Central memory CD8-positive, alpha-beta T cell (primary cell): ENCODE results near the gene RFT1.

Source experiments
- ATAC-seq: fragments of 150-1000 bp; cut with Tn5 transposase; replicated peaks from 2 replicates; pipeline ENCODE4 v1.10.0; 2022; ENCODE audit warnings: mild to moderate bottlenecking, moderate FRiP score, moderate number of reproducible peaks; ENCODE audit not compliant: poor library complexity, severe bottlenecking; ENCODE audit errors: extremely low read depth
- DNase-seq, 2 donors: peaks; one replicate each; pipeline ENCODE4 v3.0.0; 2021; ENCODE audit warnings: low spot score in 2 of 2
- H3K27ac Mint-ChIP-seq: one replicate; pipeline ENCODE4 v1.8.0; 2022; ENCODE audit warnings: low read depth, mild to moderate bottlenecking, moderate library complexity, mixed read lengths
- H3K27me3 Mint-ChIP-seq: one replicate; pipeline ENCODE4 v1.8.0; 2022; ENCODE audit warnings: mixed read lengths
- H3K36me3 Mint-ChIP-seq: one replicate; pipeline ENCODE4 v1.8.0; 2022; ENCODE audit warnings: mild to moderate bottlenecking, moderate library complexity, mixed read lengths; ENCODE audit not compliant: insufficient read depth
- H3K4me1 Mint-ChIP-seq: one replicate; pipeline ENCODE4 v1.8.0; 2022; ENCODE audit warnings: mixed read lengths
- H3K4me3 Mint-ChIP-seq: one replicate; pipeline ENCODE4 v1.8.0; 2022; ENCODE audit warnings: mild to moderate bottlenecking, moderate library complexity, mixed read lengths
- H3K9me3 Mint-ChIP-seq: one replicate; pipeline ENCODE4 v1.8.0; 2022; ENCODE audit warnings: mixed read lengths

Gene RFT1

GRCh38 chr3:53081318-53081717 lies 48.9 kb downstream of the RFT1 start:
- no peak for ATAC-seq
- H3K4me1 Mint-ChIP-seq, result no peaks in the 10 kb centered on the region
- peaks cover 7% of the 10 kb centered on the region for H3K36me3 Mint-ChIP-seq
- H3K9me3 Mint-ChIP-seq, result no peaks in the 10 kb centered on the region
- H3K27me3 Mint-ChIP-seq, result no peaks in the 10 kb centered on the region
- H3K4me3 Mint-ChIP-seq, result no peak overlapping the region
- DNase-seq, result no peak
- no peak overlapping the region for H3K27ac Mint-ChIP-seq

DNA sequence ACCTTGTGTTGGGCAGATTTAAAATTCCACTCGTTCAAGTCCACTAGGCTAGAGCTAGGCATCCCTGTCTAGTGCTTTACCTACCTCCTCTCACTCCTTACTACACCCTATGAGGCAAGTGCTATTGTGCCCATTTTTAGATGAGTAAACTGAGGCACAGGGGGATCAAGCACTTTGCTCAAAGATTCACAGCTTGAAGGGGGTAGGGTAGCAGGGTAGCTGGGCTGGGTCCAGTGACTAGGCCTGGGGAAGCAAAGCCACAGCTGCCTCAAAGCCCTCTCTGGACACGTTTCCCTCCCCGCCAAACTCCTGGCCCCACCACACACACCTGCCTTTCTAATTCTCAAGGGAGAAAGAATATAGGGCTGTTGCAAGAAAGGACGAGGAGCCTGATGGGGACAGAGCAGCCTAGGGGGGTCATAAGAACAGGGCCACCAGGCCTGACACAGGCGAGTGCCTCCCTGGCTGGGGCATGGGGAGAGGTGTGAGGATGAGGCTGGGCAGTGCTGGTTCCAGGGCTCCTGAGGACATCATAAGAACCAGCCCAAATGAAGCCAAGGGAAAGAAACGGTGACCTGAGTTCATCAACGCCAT lies 49.5 kb downstream of the RFT1 start:
- Mint-ChIP-seq H3K9me3 (no peaks in the 10 kb centered on the region), H3K27ac (no peak overlapping the region), H3K4me1 (no peaks in the 10 kb centered on the region), H3K36me3 (peaks cover 7% of the 10 kb centered on the region), H3K27me3 (no peaks in the 10 kb centered on the region), H3K4me3 (no peak overlapping the region)
- ATAC-seq (no peak), DNase-seq (no peak)

DNA sequence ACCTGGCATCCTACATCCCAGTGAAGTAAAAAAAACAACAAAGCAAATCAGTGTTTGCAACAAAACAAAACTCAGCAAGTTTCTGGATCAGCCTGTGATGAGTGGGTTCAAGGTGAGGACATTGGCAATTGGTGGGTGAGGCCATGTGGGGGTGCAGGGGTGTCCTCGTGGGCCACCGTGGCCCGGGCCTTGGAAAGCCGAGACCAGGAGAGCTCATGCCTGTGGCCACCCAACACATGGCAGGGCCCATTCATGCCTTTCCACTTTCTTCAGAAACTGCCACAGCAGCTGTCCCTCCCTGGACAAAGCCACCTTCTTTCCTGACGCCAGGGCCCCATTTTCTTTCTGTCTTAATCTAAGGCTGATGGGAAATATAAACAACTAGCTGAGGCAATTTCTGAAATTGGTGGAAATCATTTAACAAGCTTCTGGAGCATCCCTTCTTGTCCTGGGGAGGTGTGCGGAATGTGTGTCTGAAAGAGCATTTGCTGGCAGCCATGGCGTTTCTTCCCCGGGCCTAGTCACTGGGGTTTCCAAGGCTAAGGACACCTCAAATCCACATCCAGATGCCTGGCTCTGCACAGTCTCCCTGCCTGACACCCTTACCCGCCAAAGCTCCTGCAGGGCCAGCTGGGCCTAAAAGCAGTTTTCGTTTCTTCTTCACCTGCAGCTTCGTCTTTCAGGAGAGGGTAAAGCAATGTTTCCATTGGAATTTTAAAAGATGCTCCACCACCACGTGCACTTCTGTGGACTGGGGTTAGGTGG lies 50.3 kb downstream of the RFT1 start:
- Mint-ChIP-seq H3K9me3 (no peaks in the 10 kb centered on the region), H3K27ac (no peak overlapping the region), H3K4me1 (no peaks in the 10 kb centered on the region), H3K4me3 (no peak overlapping the region), H3K27me3 (no peaks in the 10 kb centered on the region), H3K36me3 (peaks cover 7% of the 10 kb centered on the region)
- DNase-seq (no peak), ATAC-seq (no peak)

GRCh38 chr3:53079147-53079546 lies 51.1 kb downstream of the RFT1 start:
- no peak for ATAC-seq
- Mint-ChIP-seq H3K4me1 (no peaks in the 10 kb centered on the region), H3K27ac (no peak overlapping the region), H3K27me3 (no peaks in the 10 kb centered on the region), H3K9me3 (no peaks in the 10 kb centered on the region), H3K36me3 (peaks cover 4% of the 10 kb centered on the region), H3K4me3 (no peak overlapping the region)
- no peak for DNase-seq

- H3K9me3 Mint-ChIP-seq, result no peaks in the 10 kb centered on the region
- ATAC-seq (no peak), DNase-seq (no peak)
- H3K4me3 Mint-ChIP-seq, result no peak overlapping the region
- H3K4me1 Mint-ChIP-seq, result no peaks in the 10 kb centered on the region
- no peak overlapping the region for H3K27ac Mint-ChIP-seq
- no peaks in the 10 kb centered on the region for H3K27me3 Mint-ChIP-seq
- H3K36me3 Mint-ChIP-seq, result peaks cover 2% of the 10 kb centered on the region
These were observed 51.6 kb downstream of the RFT1 start for GRCh38 chr3:53078656-53079055.

DNA sequence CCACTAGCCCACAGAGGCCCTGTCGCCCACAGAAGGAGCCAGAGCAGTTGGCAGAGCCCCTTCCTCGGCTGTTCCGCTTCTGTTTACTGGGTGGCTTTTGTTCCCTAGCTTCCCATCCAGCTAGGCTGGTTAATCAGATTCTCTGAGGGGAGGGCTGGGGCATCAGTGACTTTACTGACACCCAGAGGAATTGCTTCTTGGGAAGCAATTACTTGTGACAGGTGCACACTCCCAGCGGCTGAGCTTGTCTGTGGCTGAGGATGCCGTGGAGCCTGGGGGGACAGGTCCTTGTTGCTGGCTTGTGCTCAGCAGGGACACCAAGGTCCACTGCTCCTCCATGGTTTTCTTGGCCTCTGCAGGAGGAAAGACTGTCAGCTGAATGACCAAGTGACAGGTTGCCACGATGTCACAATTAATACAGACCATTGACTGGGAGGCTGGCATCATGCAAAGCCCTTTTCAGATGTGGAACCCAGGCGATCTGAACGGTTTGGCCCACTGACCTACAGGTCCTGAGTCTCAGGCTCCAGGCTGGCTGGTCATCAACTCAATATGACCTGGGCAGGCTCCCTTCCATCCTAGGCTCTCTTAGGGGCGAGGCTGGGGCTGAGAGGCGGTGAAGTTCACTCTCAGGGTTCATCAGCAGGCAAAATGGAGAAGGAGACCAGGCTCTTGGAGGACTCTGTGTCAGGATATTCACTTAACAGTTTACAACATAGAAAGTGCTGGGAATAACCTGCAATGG lies 52.6 kb downstream of the RFT1 start:
- Mint-ChIP-seq H3K27me3 (no peaks in the 10 kb centered on the region), H3K4me3 (no peak overlapping the region), H3K4me1 (peaks cover 9% of the 10 kb centered on the region), H3K27ac (no peak overlapping the region), H3K36me3 (peaks cover 3% of the 10 kb centered on the region), H3K9me3 (no peaks in the 10 kb centered on the region)
- DNase-seq, result no peak
- ATAC-seq, result no peak

DNA sequence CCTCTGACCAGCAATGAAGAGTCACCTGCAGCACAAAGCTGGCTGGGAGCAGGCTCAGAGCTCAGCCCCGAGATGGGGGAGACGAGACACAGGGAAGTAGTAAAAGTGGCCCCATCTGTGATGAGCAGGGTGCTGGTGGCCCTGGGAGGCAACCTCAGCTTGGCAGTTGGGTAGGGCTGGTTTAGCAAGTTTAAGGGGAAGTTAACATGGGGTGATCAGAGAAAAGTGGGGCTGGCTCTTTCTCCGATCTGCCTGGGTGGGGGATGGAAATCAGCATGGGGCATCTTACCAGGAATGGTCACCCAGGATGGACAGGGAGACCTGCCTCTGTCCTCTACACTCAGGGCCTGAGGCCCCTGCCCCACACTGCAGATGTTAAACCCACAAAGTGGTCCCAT lies 54.5 kb downstream of the RFT1 start:
- no peak for ATAC-seq
- Mint-ChIP-seq H3K4me1 (peaks cover 15% of the 10 kb centered on the region), H3K36me3 (peaks cover 1% of the 10 kb centered on the region), H3K4me3 (no peak overlapping the region), H3K27me3 (no peaks in the 10 kb centered on the region), H3K9me3 (no peaks in the 10 kb centered on the region), H3K27ac (no peak overlapping the region)
- DNase-seq, result no peak

DNA sequence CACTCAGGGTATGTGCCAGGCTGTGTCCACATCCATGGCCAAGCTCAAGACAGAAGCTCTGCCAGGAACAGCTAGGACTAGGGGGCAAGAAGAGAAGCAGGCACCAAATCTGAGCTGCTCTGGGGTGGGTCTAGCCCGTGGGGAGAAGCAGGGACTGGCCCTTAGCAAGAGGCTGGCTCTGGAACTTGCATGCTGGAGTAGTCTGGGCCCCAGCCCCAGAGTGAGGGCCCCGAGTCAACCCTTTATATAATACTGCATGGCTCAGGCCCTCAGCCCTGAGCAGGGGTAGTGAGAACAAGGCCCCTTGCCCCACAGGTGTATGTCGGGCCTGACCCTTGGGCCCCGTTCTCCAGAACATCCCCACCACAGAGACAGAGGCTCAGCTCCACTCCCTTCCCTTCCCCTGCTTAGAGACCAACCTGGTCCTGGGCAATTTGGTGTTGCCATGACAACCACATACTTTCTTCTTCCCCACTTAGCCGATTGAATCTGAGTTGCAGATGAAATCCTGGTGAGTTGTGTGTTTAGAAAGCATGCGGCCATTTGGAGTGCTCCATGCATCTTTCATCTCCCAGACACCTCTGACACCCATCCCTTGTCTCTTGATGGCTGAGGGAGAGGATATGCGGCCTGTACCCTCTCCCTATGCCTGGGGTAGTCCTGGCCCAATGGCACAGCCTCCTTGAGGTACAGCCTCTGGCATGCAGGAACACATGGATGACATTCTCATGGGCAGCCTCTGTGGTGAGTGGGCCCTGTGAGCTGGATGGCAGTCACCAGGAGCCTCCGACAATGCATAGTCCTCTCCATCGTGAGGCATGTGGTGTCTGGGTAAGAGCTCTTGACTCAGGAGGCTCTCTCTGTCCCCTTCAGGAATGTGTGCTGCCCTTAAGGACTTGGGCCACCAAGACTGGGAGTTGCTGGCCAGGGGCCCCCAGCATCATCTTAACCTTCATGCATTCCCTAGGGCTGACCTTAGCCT lies 55.2 kb downstream of the RFT1 start:
- no peak overlapping the region for H3K4me3 Mint-ChIP-seq
- no peak for DNase-seq
- H3K36me3 Mint-ChIP-seq, result peaks cover 1% of the 10 kb centered on the region
- no peaks in the 10 kb centered on the region for H3K27me3 Mint-ChIP-seq
- H3K9me3 Mint-ChIP-seq, result no peaks in the 10 kb centered on the region
- no peak for ATAC-seq
- H3K27ac Mint-ChIP-seq, result peak overlapping the region; percentile 54
- peaks cover 15% of the 10 kb centered on the region for H3K4me1 Mint-ChIP-seq

- no peaks in the 10 kb centered on the region for H3K27me3 Mint-ChIP-seq
- H3K9me3 Mint-ChIP-seq, result no peaks in the 10 kb centered on the region
- ATAC-seq (no peak), DNase-seq (no peak)
- H3K4me1 Mint-ChIP-seq, result peaks cover 15% of the 10 kb centered on the region
- H3K27ac Mint-ChIP-seq, result peak overlapping the region; percentile 54
- H3K36me3 Mint-ChIP-seq, result peaks cover 1% of the 10 kb centered on the region
- H3K4me3 Mint-ChIP-seq, result peak overlapping the region; percentile 36
These were observed 55.9 kb downstream of the RFT1 start for GRCh38 chr3:53074366-53074696.

GRCh38 chr3:53073553-53074365 lies 56.5 kb downstream of the RFT1 start:
- no peak for ATAC-seq
- DNase-seq, result no peak
- H3K4me3 Mint-ChIP-seq, result peak overlapping the region; percentile 93
- H3K36me3 Mint-ChIP-seq, result peaks cover 1% of the 10 kb centered on the region
- no peaks in the 10 kb centered on the region for H3K9me3 Mint-ChIP-seq
- H3K27ac Mint-ChIP-seq, result peak overlapping the region; percentile 91
- peaks cover 15% of the 10 kb centered on the region for H3K4me1 Mint-ChIP-seq
- no peaks in the 10 kb centered on the region for H3K27me3 Mint-ChIP-seq

DNA sequence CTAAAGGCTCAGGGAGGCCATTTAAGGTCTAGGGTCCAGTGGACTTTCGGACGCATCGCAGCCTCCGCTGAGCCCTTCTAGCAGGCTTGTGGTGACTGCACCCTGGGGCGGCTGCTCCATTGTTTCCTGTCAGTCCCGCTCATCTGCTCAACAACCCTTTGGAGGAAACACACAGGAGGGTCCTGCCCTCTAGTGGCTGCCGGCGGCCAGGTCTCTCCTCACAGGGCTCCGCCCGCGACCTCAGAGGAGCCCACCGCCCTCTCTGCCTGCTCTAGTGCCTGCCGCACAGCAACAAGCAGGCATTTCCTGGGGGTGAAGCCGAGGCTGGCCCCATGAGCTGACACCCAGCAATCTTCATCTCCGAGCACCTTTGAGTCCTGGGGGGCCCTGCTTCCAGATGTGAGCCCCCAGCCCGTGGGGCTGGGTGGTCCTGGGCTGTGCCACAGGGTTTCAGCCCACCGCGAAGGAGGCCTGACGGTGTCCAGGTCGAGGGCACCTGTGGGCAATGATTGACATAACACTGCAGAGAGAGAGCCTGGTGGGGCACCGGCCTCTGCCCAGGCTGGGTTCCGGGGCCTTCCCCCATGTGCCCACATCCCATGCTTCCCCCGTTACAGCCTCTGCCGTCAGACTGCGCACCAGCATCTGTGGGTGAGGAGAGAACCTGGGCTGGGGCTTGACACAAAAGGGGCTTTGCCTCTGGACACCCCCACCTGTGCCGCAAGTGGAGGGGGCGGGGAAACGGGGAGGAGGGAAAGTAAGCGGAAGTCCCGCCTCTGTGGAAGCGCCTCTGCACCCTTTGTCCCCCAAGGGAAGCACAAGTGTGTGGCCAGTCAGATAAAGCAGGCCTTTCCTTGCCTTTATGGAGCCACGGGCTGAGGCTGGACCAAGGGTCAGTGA lies 57.3 kb downstream of the RFT1 start:
- ATAC-seq, result peak; percentile 87
- Mint-ChIP-seq H3K36me3 (peaks cover 1% of the 10 kb centered on the region), H3K27me3 (no peaks in the 10 kb centered on the region), H3K9me3 (no peaks in the 10 kb centered on the region), H3K4me1 (peaks cover 15% of the 10 kb centered on the region), H3K4me3 (peak overlapping the region; percentile 93), H3K27ac (peak overlapping the region; percentile 91)
- peak; percentile 83 for DNase-seq
